HG02678 (cell line): ENCODE data around the gene SPDYE6.
"Not testable (repeated sequence)": the region's sequence is repeated elsewhere in the genome, so short reads cannot be mapped to it uniquely, and the experiment has no call there.

Experiments
- ATAC-seq: cut with Tn5 transposase; IDR thresholded peaks from one replicate; pipeline ENCODE4 v1.9.1; 2021; ENCODE audit warnings: mild to moderate bottlenecking, moderate library complexity; ENCODE audit not compliant: unreplicated experiment

Gene SPDYE6

GRCh38 chr7:102318482-102318971 is 37.7 kb downstream of the SPDYE6 start:
- ATAC-seq, result no peak

GRCh38 chr7:102317231-102318059 is 38.8 kb downstream of the SPDYE6 start:
- ATAC-seq, result no peak

GRCh38 chr7:102313997-102314780 is 42.1 kb downstream of the SPDYE6 start:
- no peak for ATAC-seq

- ATAC-seq, result no peak
Measured at GRCh38 chr7:102312317-102312716, 43.9 kb downstream of the SPDYE6 start.

- no peak for ATAC-seq
Measured at GRCh38 chr7:102310414-102310815, 45.8 kb downstream of the SPDYE6 start.

GRCh38 chr7:102306916-102307677 is 49.1 kb downstream of the SPDYE6 start:
- ATAC-seq, result peak; percentile 73

- peak; percentile 55 for ATAC-seq
Measured at GRCh38 chr7:102305414-102306268, 50.6 kb downstream of the SPDYE6 start.

GRCh38 chr7:102304668-102305067 is 51.6 kb downstream of the SPDYE6 start:
- ATAC-seq, result no peak

GRCh38 chr7:102303669-102304422 is 52.4 kb downstream of the SPDYE6 start:
- ATAC-seq, result no peak

GRCh38 chr7:102302025-102302424 is 54.2 kb downstream of the SPDYE6 start:
- no peak for ATAC-seq

- ATAC-seq, result not testable (repeated sequence)
Measured at GRCh38 chr7:102301367-102301766, 54.9 kb downstream of the SPDYE6 start.

GRCh38 chr7:102300643-102301221 is 55.5 kb downstream of the SPDYE6 start:
- no peak for ATAC-seq

- no peak for ATAC-seq
Measured at GRCh38 chr7:102297487-102298218, 58.6 kb downstream of the SPDYE6 start.

GRCh38 chr7:102296514-102296913 is 59.7 kb downstream of the SPDYE6 start:
- no peak for ATAC-seq

GRCh38 chr7:102296179-102296438 is 60.1 kb downstream of the SPDYE6 start:
- no peak for ATAC-seq
